ENCODE results near the gene DCAF8L1. TPM values are rescaled to one million over a fixed set of nuclear protein-coding genes. Genes with fewer than 3 reads are reported as not detected.

Gene DCAF8L1
- total and polyA plus RNA-seq, 2 donors (not counting 3 experiments of a cell fraction or from before 2014, with no cell fraction given): not detected

DNA sequence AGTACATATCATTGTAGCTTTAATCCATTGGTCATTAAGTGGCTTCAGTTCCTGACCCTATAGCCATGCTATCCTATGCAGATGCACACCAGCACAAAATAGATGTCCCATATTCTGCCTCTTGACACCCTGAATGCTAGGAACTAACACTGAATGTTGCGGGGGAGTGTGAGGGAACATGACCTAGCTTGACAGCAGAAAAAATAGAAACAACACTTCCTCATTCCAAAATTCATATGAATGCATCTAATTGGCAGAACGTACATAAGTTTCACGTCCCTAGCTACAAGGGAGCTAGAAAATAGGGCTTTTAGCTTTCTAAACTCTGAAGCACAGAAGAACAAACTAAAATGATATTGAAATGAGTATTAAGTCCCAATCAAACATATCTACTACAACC is 14.4 kb upstream of the DCAF8L1 start:
- Histone ChIP-seq H3K4me2 (ENCODE audit: insufficient read depth, low read length) (no peak overlapping the region), H3K9ac (replicated peaks; ENCODE audit: extremely low read depth, insufficient read depth, low read length) (no peak overlapping the region), H3K36me3 (ENCODE audit: control insufficient read depth in 2 of 2, extremely low read depth in 1 of 2, insufficient read depth in 2 of 2, low read length in 2 of 2) (no peaks in the 10 kb centered on the region), H3K4me1 (ENCODE audit: control insufficient read depth, extremely low read depth, insufficient read depth, low read length) (no peaks in the 10 kb centered on the region), H3K27me3 (ENCODE audit: control insufficient read depth in 2 of 2, insufficient read depth in 2 of 2, low read length in 2 of 2) (no peaks in the 10 kb centered on the region), H3K27ac (ENCODE audit: insufficient read depth, low read depth, low read length) (no peak overlapping the region), H3K9me3 (replicated peaks; ENCODE audit: control insufficient read depth, insufficient read depth, low read length) (no peaks in the 10 kb centered on the region), H2AFZ (ENCODE audit: low read depth, low read length) (no peak overlapping the region), H3K79me2 (ENCODE audit: control insufficient read depth, insufficient read depth, low read length) (no peaks in the 10 kb centered on the region), H3K9me1 (replicated peaks; ENCODE audit: control insufficient read depth, extremely low read depth, insufficient read depth, low read length) (no peaks in the 10 kb centered on the region), H3K4me3 (replicated peaks in 1 of 3; ENCODE audit: insufficient read depth in 1 of 3, low read depth in 1 of 3, low read length in 3 of 3) (no peak overlapping the region), H4K20me1 (replicated peaks; ENCODE audit: control insufficient read depth, extremely low read depth, insufficient read depth, low read length) (no peaks in the 10 kb centered on the region)
- DNase-seq (ENCODE audit: low read depth, low spot score) (no peak), FAIRE-seq (no peak)
- dilution Hi-C loops (cut with MboI; ENCODE audit: extremely low pct_ligation_motif_present, low sequenced_read_pairs) (no loop called here), intact Hi-C loops (cut with micrococcal nuclease) (no loop called here)
- BruUV-seq (replicated peaks): no TSS peak
- CTCF ChIA-PET: no interaction called here
- no peak for TF ChIP-seq POLR2A (IDR thresholded peaks at IDR 0.05; ENCODE audit: low read depth, low read length)
- TF ChIP-seq, protein P1, sequence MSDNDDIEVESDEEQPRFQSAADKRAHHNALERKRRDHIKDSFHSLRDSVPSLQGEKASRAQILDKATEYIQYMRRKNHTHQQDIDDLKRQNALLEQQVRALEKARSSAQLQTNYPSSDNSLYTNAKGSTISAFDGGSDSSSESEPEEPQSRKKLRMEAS (IDR thresholded peaks at IDR 0.05; ENCODE audit: insufficient read depth, insufficient read length): no peak
- TF ChIP-seq EZH2 (IDR thresholded peaks at IDR 0.05; ENCODE audit: borderline replicate concordance, low read depth, low read length, severe bottlenecking): no peak
- TF ChIP-seq, protein P2, sequence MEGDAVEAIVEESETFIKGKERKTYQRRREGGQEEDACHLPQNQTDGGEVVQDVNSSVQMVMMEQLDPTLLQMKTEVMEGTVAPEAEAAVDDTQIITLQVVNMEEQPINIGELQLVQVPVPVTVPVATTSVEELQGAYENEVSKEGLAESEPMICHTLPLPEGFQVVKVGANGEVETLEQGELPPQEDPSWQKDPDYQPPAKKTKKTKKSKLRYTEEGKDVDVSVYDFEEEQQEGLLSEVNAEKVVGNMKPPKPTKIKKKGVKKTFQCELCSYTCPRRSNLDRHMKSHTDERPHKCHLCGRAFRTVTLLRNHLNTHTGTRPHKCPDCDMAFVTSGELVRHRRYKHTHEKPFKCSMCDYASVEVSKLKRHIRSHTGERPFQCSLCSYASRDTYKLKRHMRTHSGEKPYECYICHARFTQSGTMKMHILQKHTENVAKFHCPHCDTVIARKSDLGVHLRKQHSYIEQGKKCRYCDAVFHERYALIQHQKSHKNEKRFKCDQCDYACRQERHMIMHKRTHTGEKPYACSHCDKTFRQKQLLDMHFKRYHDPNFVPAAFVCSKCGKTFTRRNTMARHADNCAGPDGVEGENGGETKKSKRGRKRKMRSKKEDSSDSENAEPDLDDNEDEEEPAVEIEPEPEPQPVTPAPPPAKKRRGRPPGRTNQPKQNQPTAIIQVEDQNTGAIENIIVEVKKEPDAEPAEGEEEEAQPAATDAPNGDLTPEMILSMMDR (IDR thresholded peaks at IDR 0.05; ENCODE audit: extremely low read depth in 1 of 2, insufficient read depth in 1 of 2, low read depth in 1 of 2, low read length in 2 of 2): no peak
- TF ChIP-seq POLR2AphosphoS5 (IDR thresholded peaks at IDR 0.05; ENCODE audit: insufficient read depth, low read depth, low read length): no peak
- no peak for TF ChIP-seq JUN (IDR thresholded peaks at IDR 0.05; ENCODE audit: borderline replicate concordance, insufficient read depth, insufficient read length, low read depth)
- TF ChIP-seq GATA2 (IDR thresholded peaks at IDR 0.05; ENCODE audit: insufficient read depth, insufficient read length, low read depth, low read length): no peak
- TF ChIP-seq MYC (IDR thresholded peaks at IDR 0.05; ENCODE audit: low read depth, low read length): no peak
- TF ChIP-seq FOS (IDR thresholded peaks at IDR 0.05; ENCODE audit: borderline replicate concordance, insufficient read depth, low read length): no peak
- POLR2A ChIA-PET: no interaction called here
